Erythroblast (primary cell): Measurements from ENCODE around the gene KIAA0513.

Source experiments
- GATA1 ChIP-seq: IDR thresholded peaks from 2 replicates; pipeline ENCODE4 v1.6.1; 2011; ENCODE audit warnings: low read depth, mild to moderate bottlenecking, control low read depth, low read length, moderate library complexity
- POLR2A ChIP-seq: IDR thresholded peaks from 2 replicates; pipeline ENCODE4 v1.6.1; 2011; ENCODE audit warnings: mild to moderate bottlenecking, low read length

GRCh38 chr16:85092851-85093250 lies 65.3 kb downstream of the KIAA0513 start:
- TF ChIP-seq POLR2A: no peak
- TF ChIP-seq GATA1: no peak
